SK-N-SH treated with all-trans-retinoic acid at 6 μM for 48 hours (cell line): ENCODE results near the gene GID4.

ENCODE experiments used
- ARNTL ChIP-seq: fragments of 450-650 bp; formaldehyde crosslinking; IDR thresholded peaks from 2 replicates; pipeline ENCODE4 v1.5.0; 2020; ENCODE audit warnings: low read depth, mild to moderate bottlenecking, moderate library complexity, borderline replicate concordance
- CREB5 ChIP-seq: fragments of 250-450 bp; sonication (Bioruptor Pico); IDR thresholded peaks from 2 replicates; pipeline ENCODE4 v1.5.1; 2020; ENCODE audit warnings: low read depth, mild to moderate bottlenecking, moderate library complexity
- ESRRG ChIP-seq: fragments of 250-450 bp; sonication (Bioruptor Pico); IDR thresholded peaks from 2 replicates; pipeline ENCODE4 v1.6.1; 2021; ENCODE audit warnings: mild to moderate bottlenecking
- PATZ1 ChIP-seq: fragments of 250-450 bp; sonication (Bioruptor Pico); IDR thresholded peaks from 2 replicates; pipeline ENCODE4 v1.8.0; 2020; ENCODE audit warnings: mild to moderate bottlenecking, moderate library complexity, borderline replicate concordance
- POU6F1 ChIP-seq: fragments of 250-450 bp; sonication (Bioruptor Pico); IDR thresholded peaks from 2 replicates; pipeline ENCODE4 v1.8.0; 2021; ENCODE audit warnings: low read depth, mild to moderate bottlenecking, moderate library complexity, borderline replicate concordance
- TCF4 ChIP-seq: fragments of 250-450 bp; sonication (Bioruptor Pico); IDR thresholded peaks from 2 replicates; pipeline ENCODE4 v1.8.0; 2021; ENCODE audit warnings: mild to moderate bottlenecking, moderate library complexity, borderline replicate concordance

- TF ChIP-seq ARNTL (CRISPR knock-in tag) (no peak), TCF4 (CRISPR knock-in tag) (no peak), ESRRG (CRISPR knock-in tag) (no peak), CREB5 (CRISPR knock-in tag) (no peak), POU6F1 (no peak), PATZ1 (CRISPR knock-in tag) (no peak)
Observed at GRCh38 chr17:18105027-18105426, 65.8 kb downstream of the GID4 start.
